Measurements from ENCODE around the gene SIRT5. TPM values are rescaled to one million over a fixed set of nuclear protein-coding genes. Genes with fewer than 3 reads are reported as not detected.

SIRT5 gene
- total RNA-seq, 6 experiments from 2014 or later = 9.3 to 28.3 (median 15.5) TPM

GRCh38 chr6:13572951-13573654, 1.3 kb upstream of the SIRT5 start:
- Histone ChIP-seq H3K9me3 (no peaks in the 10 kb centered on the region), H3K36me3 (no peaks in the 10 kb centered on the region), H3K27me3 (no peaks in the 10 kb centered on the region), H3K4me3 (peak overlapping the region; percentile 77 to 89 (median 89)), H3K27ac (peak overlapping the region; percentile 95 to 98 (median 96)), H3K4me1 (peaks cover 0 to 53% (median 9%) of the 10 kb centered on the region in 4 donors)
- intact Hi-C loops (cut with DNase I) = loop anchor here in 1 of 2 donors (10.0 kb wide), 1 partner anchor 88 kb away; the partner anchor contains the start of gene GFOD1
- TF ChIP-seq POLR2A (IDR thresholded peaks at IDR 0.05) (no peak), CTCF (IDR thresholded peaks at IDR 0.05) (no peak)
- DNase-seq = no peak
- no peak for ATAC-seq
- 43% methylated on average over 12 of the region's 16 CpGs for WGBS (ENCODE audit: insufficient coverage, low coverage, low lambda C conversion rate, missing lambda C conversion rate)

GRCh38 chr6:13573669-13574110, 711 bp upstream of the SIRT5 start:
- H3K4me3 ChIP-seq = peak overlapping the region; percentile 77 to 89 (median 89)
- DNase-seq = peak; percentile 42 to 62 (median 54)
- ATAC-seq = peak in 2 of 4 donors; percentile 7 to 15
- peak overlapping the region; percentile 95 to 98 (median 96) for H3K27ac ChIP-seq
- 6% methylated on average over 14 of the region's 14 CpGs for WGBS (ENCODE audit: insufficient coverage, low coverage, low lambda C conversion rate, missing lambda C conversion rate)
- no peaks in the 10 kb centered on the region for H3K27me3 ChIP-seq
- intact Hi-C loops (cut with DNase I) = loop anchor here in 1 of 2 donors (10.0 kb wide), 1 partner anchor 89 kb away; the partner anchor contains the start of gene GFOD1
- TF ChIP-seq CTCF (IDR thresholded peaks at IDR 0.05) = no peak
- no peak for TF ChIP-seq POLR2A (IDR thresholded peaks at IDR 0.05)
- H3K9me3 ChIP-seq = no peaks in the 10 kb centered on the region
- no peaks in the 10 kb centered on the region for H3K36me3 ChIP-seq
- peaks cover 0 to 50% (median 8%) of the 10 kb centered on the region in 4 donors for H3K4me1 ChIP-seq

GRCh38 chr6:13574149-13574570, 241 bp upstream of the SIRT5 start:
- WGBS (ENCODE audit: insufficient coverage, low coverage, low lambda C conversion rate, missing lambda C conversion rate) = under 1% methylated on average over 22 of the region's 46 CpGs
- intact Hi-C loops (cut with DNase I) = loop anchor here in 1 of 2 donors (10.0 kb wide), 1 partner anchor 89 kb away; the partner anchor contains the start of gene GFOD1
- Histone ChIP-seq H3K27ac (peak overlapping the region; percentile 95 to 98 (median 96)), H3K4me3 (peak overlapping the region; percentile 77 to 89 (median 89)), H3K27me3 (no peaks in the 10 kb centered on the region), H3K36me3 (no peaks in the 10 kb centered on the region), H3K4me1 (peaks cover 0 to 45% (median 6%) of the 10 kb centered on the region in 4 donors), H3K9me3 (no peaks in the 10 kb centered on the region)
- ATAC-seq (peak; percentile 88 to 95 (median 90)), DNase-seq (peak; percentile 96 to 98 (median 96))
- peak; percentile 47 to 52 (median 48) for TF ChIP-seq CTCF (IDR thresholded peaks at IDR 0.05)
- peak; percentile 85 for TF ChIP-seq POLR2A (IDR thresholded peaks at IDR 0.05)

GRCh38 chr6:13575377-13575775, 975 bp downstream of the SIRT5 start:
- Histone ChIP-seq H3K27me3 (no peaks in the 10 kb centered on the region), H3K9me3 (no peaks in the 10 kb centered on the region), H3K27ac (peak overlapping the region; percentile 95 to 98 (median 96)), H3K4me3 (peak overlapping the region; percentile 77 to 89 (median 89)), H3K4me1 (peaks cover 0 to 36% (median 5%) of the 10 kb centered on the region in 4 donors), H3K36me3 (no peaks in the 10 kb centered on the region)
- no peak for TF ChIP-seq POLR2A (IDR thresholded peaks at IDR 0.05)
- TF ChIP-seq CTCF (IDR thresholded peaks at IDR 0.05) = peak; percentile 80 to 91 (median 86)
- ATAC-seq = no peak
- intact Hi-C loops (cut with DNase I) = loop anchor here in 1 of 2 donors (10.0 kb wide), 1 partner anchor 91 kb away; the partner anchor contains the start of gene GFOD1
- 20% methylated on average over 3 of the region's 3 CpGs for WGBS (ENCODE audit: insufficient coverage, low coverage, low lambda C conversion rate, missing lambda C conversion rate)
- DNase-seq = no peak
